Measurements from ENCODE around the gene OR7A5.
"Not testable (repeated sequence)": the region's sequence is repeated elsewhere in the genome, so short reads cannot be mapped to it uniquely, and the experiment has no call there.

DNA sequence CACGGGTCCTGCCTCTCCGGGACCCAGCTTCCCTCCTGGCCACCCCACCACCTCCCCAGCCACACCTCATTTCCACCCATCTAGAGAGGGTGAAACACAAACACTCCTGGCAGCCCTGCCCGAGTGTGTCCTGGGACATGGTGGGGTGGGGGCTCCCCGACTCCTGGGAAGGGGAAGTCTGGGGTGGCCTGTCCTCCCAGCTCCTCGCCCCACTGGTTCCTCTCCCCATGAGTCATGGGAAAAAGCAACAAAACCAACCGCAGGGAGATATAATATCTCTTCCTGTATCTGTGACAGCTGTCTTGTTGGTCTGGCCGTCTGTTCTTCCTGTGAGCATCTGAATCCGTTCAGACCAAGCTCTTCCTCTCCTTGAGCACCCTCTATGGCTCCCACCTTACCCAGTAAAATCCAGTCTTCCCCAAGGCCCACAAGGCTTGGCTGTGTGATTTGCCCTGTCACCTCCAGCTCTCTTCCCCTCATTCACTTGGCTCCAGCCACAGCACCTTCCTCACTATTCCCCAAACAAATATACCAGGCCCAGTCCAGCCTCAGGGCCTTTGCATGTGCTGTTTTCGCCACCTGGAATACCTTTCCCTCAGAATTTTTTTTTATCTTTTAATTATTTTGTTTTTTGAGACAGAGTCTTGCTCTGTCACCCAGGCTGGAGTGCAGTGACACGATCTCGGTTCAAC lies 49.7 kb downstream of the OR7A5 start:
- not testable (repeated sequence) for TF ChIP-seq CEBPB (IDR thresholded peaks at IDR 0.05); RAD21 (conservative IDR thresholded peaks at IDR 0.05 in 1 of 2, IDR thresholded peaks at IDR 0.05 in 1 of 2); MYC (IDR thresholded peaks at IDR 0.05; ENCODE audit: borderline replicate concordance, low read length)
- TF ChIP-seq, protein P1, sequence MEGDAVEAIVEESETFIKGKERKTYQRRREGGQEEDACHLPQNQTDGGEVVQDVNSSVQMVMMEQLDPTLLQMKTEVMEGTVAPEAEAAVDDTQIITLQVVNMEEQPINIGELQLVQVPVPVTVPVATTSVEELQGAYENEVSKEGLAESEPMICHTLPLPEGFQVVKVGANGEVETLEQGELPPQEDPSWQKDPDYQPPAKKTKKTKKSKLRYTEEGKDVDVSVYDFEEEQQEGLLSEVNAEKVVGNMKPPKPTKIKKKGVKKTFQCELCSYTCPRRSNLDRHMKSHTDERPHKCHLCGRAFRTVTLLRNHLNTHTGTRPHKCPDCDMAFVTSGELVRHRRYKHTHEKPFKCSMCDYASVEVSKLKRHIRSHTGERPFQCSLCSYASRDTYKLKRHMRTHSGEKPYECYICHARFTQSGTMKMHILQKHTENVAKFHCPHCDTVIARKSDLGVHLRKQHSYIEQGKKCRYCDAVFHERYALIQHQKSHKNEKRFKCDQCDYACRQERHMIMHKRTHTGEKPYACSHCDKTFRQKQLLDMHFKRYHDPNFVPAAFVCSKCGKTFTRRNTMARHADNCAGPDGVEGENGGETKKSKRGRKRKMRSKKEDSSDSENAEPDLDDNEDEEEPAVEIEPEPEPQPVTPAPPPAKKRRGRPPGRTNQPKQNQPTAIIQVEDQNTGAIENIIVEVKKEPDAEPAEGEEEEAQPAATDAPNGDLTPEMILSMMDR (IDR thresholded peaks at IDR 0.05): not testable (repeated sequence)
- TF ChIP-seq, protein P2, sequence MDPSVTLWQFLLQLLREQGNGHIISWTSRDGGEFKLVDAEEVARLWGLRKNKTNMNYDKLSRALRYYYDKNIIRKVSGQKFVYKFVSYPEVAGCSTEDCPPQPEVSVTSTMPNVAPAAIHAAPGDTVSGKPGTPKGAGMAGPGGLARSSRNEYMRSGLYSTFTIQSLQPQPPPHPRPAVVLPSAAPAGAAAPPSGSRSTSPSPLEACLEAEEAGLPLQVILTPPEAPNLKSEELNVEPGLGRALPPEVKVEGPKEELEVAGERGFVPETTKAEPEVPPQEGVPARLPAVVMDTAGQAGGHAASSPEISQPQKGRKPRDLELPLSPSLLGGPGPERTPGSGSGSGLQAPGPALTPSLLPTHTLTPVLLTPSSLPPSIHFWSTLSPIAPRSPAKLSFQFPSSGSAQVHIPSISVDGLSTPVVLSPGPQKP (IDR thresholded peaks at IDR 0.05; ENCODE audit: low read depth, low read length): not testable (repeated sequence)

All from A549 (cell line).